DOHH2 (cell line): ENCODE measurements around the gene EHD4.

Experiments
- EZH2phosphoT487 ChIP-seq: fragments of 200-600 bp; sonication (generic); IDR thresholded peaks from 2 replicates; pipeline ENCODE4 v1.6.1; 2017; ENCODE audit warnings: borderline replicate concordance, mild to moderate bottlenecking, antibody characterized with exemption, low read length, moderate library complexity, mixed read lengths
- TF ChIP-seq, protein P1 (sequence below): fragments of 200-600 bp; sonication (generic); IDR thresholded peaks from one replicate; pipeline ENCODE4 v1.5.1; 2014; ENCODE audit warnings: antibody characterized with exemption, mild to moderate bottlenecking, low read depth, low read length; ENCODE audit not compliant: poor library complexity, severe bottlenecking

GRCh38 chr15:41945221-41945620 is 27.1 kb downstream of the EHD4 start:
- TF ChIP-seq, protein P1, sequence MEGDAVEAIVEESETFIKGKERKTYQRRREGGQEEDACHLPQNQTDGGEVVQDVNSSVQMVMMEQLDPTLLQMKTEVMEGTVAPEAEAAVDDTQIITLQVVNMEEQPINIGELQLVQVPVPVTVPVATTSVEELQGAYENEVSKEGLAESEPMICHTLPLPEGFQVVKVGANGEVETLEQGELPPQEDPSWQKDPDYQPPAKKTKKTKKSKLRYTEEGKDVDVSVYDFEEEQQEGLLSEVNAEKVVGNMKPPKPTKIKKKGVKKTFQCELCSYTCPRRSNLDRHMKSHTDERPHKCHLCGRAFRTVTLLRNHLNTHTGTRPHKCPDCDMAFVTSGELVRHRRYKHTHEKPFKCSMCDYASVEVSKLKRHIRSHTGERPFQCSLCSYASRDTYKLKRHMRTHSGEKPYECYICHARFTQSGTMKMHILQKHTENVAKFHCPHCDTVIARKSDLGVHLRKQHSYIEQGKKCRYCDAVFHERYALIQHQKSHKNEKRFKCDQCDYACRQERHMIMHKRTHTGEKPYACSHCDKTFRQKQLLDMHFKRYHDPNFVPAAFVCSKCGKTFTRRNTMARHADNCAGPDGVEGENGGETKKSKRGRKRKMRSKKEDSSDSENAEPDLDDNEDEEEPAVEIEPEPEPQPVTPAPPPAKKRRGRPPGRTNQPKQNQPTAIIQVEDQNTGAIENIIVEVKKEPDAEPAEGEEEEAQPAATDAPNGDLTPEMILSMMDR = no peak
- no peak for TF ChIP-seq EZH2phosphoT487
